GM21390 (cell line): Measurements from ENCODE around the gene CASP6.
"Not testable (repeated sequence)": the region's sequence is repeated elsewhere in the genome, so short reads cannot be mapped to it uniquely, and the experiment has no call there.

Experiments used
- ATAC-seq: cut with Tn5 transposase; IDR thresholded peaks from one replicate; pipeline ENCODE4 v1.9.1; 2021; ENCODE audit not compliant: unreplicated experiment

Gene CASP6

DNA sequence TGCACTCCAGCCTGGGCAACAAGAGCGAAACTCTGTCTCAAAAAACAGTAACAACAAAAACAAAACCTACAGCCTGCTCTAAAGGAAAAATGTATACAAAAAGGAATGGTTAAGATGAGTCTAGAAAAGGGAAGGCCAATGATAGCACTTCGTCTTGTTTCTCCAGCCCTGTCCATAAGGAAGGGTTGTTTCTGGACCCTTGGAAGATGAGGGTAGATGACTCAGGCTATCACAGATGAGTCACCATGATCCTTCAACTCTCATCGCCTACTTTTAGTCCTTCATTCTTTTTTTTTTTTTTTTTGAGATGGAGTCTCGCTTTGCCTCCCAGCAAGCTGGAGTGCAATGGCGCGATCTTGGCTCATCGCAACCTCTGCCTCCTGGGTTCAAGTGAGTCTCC lies 17.8 kb upstream of the CASP6 start:
- no peak for ATAC-seq

DNA sequence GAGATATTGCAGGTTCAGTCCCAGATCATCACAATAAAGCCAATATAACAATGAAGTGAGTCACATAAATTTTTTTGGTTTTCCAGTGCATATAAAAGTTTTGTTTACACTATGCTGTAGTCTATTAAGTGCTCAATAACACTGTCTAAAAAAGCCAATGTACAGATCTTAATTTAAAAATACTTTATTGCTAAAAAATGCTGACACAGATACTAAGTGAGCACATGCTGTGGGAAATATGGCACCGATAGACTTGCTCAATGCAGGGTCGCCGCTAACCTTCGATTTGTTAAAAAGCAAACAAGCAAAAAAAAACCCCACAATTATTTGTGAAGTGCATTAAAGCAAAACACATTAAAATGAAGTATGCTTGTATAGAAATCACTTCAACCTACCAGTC lies 16.4 kb upstream of the CASP6 start:
- no peak for ATAC-seq

- ATAC-seq = no peak
Observed at GRCh38 chr4:109718759-109719158, 15.5 kb upstream of the CASP6 start.

DNA sequence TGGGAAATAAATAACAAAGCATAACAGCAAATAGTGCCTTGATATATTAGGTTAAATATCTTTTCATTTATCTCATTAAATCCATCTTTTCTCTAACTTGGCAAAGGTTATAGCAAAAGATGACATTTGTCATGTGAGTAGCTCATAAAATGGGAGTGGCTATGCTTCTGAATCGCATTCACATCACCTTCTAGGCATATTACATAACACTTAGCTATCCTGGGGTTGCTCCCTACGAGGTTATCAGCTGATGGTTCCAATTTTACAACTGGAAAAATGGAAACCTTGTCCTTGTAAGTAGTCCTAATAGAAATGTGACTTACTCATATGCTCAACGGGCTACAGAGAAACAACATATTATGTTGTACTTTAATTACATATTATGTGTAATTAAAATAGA lies 10.3 kb upstream of the CASP6 start:
- ATAC-seq = no peak

DNA sequence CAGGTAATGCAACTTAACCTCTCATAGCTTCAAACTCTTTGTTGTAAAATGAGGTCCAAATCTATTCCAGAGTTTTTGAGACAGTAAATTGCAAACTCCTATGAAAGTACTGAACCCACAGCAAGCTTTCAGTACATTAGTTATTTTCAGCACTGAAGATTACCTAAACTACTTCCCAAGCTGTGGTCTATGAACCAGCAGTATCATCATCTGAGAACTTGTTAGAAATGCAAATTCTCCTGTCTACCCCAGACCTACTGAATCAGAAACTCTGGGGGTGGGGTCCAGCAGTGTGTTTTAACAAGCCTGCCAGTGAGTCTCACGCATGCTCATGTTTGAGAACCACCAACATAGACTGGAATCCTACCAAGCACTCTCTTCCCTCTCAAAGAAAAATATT lies 5.7 kb upstream of the CASP6 start:
- peak; percentile 97 for ATAC-seq

DNA sequence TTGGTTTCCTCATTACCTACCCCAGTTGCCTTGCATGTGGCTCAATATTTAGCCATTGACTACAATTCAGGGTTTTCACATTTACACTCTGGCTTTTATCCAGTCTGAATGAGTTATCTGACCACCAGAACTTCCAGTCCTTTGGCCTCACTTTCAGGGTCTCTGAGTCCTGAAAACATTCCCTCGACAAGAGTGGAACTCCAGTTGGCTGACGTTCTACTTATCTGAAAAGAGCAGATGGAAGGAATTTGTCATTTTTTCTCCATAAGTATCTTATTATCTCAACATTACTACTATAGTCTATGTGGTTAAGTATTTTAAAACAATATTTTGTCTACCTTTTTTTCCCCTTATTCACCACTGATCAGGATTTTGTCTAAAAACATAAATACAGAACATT lies 5.2 kb upstream of the CASP6 start:
- ATAC-seq = no peak

DNA sequence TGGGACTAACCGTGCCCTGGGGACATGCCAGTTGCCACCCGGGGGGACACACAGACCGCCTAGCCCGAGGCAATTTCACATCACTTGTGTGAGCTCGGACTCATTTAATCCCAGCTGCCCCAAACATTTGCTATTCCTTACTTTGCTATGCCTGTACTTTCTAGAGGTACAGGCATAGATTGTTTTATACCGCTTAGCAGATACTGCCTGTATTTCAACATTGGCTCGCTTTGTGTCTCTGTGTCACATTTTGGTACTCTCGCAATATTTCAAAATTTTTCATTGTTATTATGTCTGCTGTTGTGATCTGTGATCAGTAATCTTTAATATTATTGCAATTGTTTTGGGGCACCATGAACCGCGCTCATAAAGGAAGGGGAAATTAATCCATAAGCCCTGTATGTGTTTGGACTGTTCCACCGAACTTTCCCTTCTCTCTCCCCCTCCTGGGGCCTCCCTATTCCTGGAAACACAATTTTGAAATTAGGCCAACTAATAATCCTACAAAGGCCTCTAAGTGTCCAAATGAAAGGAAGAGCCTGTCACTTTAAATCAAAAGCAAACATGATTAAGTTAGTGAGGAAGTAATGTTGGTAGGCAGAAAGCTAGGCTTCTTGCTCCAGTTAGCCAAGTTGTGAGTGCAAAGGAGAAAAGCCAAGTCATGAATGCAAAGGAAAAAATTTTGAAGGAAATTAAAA lies 568 bp upstream of the CASP6 start:
- ATAC-seq = no peak

- no peak for ATAC-seq
Observed at GRCh38 chr4:109701566-109702410, 1.5 kb downstream of the CASP6 start.

DNA sequence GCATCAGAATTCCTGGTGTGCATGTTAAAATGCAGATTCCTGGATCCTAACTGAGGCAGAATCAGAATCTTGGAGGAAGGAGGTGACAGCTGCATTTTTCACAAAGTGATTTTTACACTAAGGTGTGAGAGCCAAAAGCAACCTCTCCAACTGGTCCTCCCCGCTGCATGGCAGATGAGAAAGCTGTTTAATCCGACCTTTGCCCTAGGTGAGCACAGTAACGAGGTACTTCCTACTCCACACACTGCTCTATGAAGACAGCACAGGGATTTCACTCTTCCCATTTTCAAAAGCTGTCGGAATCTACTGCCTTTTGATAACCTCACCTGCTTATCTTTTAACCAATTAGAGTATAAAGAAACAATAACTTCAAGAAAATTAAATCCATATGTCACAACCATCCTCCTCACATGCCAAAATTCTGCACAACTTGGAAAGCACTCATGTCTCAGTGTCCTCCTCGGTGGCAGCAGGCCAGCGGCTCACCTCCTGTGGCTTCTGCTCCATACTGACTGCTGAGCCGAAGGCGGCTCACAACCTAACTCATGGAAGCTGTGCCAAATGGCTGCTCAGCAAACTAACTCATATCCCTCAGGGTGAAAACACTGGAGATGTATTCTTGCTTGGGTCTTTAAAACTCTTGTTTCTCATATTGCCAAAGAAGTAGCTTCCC lies 3.6 kb downstream of the CASP6 start:
- ATAC-seq = no peak

- no peak for ATAC-seq
Observed at GRCh38 chr4:109698656-109699055, 4.6 kb downstream of the CASP6 start.

DNA sequence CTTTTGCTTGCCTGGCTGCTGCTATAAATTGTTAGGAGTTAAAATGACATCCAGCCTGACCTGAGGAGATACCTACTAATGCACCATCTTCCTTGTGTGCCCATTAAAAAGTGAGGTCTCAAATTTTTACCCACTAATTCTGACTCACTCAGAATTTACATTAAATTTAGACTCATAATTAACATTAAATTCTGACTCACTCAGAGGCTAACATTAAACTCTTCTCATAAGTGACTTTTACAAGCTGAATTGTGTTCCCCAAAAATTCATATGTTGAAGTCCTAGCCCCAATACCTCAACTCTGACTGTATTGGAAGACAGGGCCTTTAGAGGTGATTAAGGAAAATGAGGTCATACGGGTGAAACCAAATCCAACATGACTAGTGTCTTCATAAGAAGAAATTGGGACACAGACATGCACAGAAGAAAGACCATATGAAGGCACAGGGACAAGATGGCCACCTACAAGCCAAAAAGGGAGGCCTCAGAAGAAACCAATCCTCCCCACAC lies 11.8 kb downstream of the CASP6 start:
- no peak for ATAC-seq

DNA sequence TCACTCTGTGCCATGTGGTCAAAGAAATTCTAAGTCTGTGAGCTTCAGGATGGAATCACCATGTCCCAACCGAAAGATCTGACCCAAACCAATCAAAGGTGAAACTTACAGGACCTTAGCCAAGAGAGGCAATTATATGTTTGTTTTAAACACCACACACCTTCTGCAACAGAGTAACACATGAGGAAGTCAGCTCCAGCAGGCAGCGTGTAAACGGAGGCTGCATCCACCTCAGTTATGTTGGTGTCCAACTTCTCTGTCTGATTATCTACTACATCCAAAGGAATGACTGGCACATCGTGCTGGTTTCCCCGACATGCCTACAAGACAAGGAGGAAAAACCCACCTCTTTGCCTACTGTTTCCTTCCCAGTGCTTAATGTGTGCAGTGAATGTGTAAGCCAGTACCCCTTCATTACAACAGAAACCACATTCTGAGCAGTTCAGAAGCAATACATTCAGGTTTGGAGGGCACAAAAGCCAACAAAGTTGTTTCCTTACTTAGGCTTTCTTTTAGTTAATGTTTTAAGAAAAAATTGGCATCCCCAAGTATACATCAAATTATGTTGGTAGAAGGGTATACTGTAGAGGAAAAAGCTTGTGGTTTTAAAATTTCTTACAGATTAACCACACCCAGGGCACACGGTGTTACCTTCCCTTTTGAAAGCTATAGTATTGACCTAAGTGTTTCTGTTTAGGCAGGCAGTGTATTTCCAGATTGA lies 12.4 kb downstream of the CASP6 start:
- ATAC-seq = peak; percentile 83

- ATAC-seq = no peak
Observed at GRCh38 chr4:109684727-109685126, 18.5 kb downstream of the CASP6 start.

- no peak for ATAC-seq
Observed at GRCh38 chr4:109683621-109684253, 19.5 kb downstream of the CASP6 start.

DNA sequence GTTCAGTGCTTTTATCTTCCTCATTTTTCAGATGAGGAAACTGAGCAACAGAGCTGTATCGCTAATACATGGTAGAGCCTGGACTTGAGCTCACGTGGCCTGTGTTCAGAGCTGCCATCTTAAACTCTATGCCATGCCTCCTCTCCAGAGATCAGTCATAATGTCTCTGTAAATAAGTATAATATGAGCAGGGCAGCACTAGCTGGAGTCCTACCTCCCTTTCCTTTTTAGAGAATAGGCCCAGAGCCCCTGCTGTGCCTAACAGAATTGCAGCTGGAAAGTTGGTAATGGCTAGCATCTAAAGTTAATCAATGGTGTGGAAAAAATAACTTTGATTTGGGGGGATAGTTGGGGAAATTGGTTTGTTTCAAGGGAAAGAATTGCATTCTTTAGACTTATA lies 20.4 kb downstream of the CASP6 start:
- no peak for ATAC-seq

- not testable (repeated sequence) for ATAC-seq
Observed at GRCh38 chr4:109678925-109679324, 24.3 kb downstream of the CASP6 start.

GRCh38 chr4:109678472-109678871 lies 24.8 kb downstream of the CASP6 start:
- not testable (repeated sequence) for ATAC-seq

DNA sequence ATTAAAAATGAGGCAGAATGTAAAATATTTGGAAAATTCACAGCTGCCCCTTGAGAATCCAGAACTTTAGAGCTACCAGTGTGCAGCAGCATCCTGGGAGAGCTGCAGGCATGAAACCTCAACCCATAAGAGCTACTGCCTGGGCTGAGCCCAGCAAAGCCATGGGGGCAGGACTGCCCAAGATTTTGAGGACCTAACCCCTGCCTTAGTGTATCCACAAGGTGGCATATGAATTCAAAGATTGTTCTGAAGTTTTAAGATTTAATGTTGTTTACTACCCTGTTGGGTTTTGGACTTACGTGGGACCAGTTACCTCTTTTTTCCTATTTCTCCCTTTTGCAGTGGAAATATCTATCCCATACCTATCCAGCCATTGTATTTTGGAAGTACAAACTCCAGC lies 26.4 kb downstream of the CASP6 start:
- ATAC-seq = no peak

DNA sequence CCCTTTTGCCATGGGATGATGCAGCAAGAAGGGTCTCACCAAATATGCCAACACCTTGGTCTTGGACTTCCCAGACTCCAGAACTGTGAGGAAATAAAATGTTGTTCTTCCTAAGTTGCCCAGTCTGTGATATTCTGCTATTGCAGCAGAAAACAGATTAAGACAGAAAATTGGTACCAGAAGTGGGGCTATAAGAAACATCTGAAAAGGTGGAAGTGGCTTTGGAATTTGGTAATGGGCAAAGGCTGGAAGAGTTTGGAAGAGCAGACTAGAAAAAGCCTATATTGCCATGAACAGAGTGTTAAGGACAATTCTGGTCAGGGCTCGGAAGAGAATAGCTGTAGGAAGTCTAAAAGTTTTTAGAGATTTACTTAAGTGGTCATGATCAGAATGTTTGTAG lies 27.4 kb downstream of the CASP6 start:
- no peak for ATAC-seq

DNA sequence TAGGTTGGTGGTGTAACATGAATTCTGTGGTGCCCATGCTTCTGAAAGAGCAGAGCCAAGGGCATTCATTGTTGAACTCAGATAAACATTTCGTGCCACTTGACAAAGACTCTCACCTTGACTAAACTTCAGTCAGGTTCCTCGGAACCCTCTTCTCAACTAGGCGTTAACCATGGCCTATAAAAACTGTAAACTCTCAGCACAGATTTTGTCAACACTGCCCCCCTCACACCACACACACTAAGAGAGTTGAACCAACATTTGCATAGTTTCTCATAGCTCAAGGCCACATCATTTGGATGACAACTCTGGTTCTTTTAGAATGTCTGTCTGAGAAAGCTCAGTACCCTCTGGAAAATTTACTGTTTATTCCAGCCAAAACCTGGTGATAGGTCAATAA lies 28.1 kb downstream of the CASP6 start:
- no peak for ATAC-seq

GRCh38 chr4:109673303-109673702 lies 29.9 kb downstream of the CASP6 start:
- no peak for ATAC-seq
